GM19438 (cell line): ENCODE results near the gene GARNL3.

Experiments
- ATAC-seq: cut with Tn5 transposase; IDR thresholded peaks from one replicate; pipeline ENCODE4 v1.9.1; 2021; ENCODE audit warnings: low read depth; ENCODE audit not compliant: unreplicated experiment

Gene GARNL3, protein sequence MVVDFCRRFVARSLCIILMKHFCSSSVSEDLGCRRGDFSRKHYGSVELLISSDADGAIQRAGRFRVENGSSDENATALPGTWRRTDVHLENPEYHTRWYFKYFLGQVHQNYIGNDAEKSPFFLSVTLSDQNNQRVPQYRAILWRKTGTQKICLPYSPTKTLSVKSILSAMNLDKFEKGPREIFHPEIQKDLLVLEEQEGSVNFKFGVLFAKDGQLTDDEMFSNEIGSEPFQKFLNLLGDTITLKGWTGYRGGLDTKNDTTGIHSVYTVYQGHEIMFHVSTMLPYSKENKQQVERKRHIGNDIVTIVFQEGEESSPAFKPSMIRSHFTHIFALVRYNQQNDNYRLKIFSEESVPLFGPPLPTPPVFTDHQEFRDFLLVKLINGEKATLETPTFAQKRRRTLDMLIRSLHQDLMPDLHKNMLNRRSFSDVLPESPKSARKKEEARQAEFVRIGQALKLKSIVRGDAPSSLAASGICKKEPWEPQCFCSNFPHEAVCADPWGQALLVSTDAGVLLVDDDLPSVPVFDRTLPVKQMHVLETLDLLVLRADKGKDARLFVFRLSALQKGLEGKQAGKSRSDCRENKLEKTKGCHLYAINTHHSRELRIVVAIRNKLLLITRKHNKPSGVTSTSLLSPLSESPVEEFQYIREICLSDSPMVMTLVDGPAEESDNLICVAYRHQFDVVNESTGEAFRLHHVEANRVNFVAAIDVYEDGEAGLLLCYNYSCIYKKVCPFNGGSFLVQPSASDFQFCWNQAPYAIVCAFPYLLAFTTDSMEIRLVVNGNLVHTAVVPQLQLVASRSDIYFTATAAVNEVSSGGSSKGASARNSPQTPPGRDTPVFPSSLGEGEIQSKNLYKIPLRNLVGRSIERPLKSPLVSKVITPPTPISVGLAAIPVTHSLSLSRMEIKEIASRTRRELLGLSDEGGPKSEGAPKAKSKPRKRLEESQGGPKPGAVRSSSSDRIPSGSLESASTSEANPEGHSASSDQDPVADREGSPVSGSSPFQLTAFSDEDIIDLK

GRCh38 chr9:127264462-127265219 lies at the start of gene GARNL3:
Gene GARNL3 (plus strand): TSS chr9:127264774. CDS start chr9:127264878, 104 bp downstream.
- no peak for ATAC-seq

DNA sequence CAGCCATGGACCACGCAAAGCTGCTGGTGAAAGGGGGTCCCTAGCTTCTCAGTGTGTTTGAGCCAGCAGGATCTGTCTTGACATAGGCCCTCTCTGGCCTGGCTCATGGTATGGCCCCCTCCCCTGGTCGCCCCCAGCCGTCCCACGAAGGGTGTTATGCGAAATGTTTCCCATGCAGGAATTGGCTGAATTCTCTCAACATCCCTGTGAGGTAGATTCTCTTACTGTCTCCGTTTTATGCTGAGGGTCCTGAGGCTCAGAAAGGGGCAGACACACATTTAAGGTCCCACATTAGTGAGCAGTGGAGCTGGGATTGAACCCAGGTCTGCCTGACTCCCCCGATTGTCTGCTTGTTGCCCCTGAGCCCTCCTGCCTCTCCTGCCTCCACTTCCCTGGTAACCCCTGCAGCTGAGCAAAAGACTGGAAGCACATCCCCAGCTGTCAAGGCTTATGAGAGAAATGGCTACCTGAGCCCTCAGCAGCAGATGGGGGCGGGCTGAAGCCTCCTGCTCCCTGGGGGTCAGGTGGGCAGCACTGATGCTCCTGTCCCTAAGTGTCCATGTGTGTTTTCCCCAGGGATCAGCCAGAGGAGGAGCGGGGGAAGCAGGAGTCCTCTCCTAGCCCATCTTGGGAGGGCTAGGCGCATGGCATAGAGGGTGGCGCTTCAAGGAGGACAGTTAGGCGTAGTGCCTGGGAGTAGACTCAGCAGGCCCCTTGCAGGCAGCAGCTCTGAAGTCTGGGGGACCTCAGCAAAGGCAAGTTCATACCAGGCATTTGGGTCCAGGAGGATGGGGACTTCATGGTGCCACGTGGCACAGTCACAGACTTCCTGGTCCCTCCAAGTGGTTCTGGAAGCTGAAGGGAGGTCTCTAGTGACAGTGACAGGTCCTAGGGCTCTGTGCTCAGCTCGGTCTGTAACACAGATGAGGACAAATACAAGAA lies 49.0 kb upstream of the GARNL3 start:
- no peak for ATAC-seq

GRCh38 chr9:127216210-127216887 lies 48.2 kb upstream of the GARNL3 start:
- no peak for ATAC-seq

DNA sequence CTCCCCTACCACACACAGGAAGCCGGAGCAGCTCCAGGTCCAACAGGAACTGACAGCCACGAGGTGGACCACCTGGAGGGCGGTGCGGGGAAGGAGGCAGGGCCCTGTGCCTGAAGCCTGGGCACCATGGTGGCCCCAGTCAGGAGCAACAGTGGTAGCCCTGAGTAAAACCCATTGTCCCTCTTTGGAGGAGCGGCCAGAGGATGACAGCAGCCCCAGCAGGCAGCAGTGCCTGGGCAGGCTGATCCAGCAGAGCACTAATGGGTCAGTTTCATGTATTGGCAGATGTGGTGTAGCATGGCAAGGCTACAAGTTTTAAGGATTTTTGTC lies 47.7 kb upstream of the GARNL3 start:
- no peak for ATAC-seq

GRCh38 chr9:127218818-127219217 lies 45.8 kb upstream of the GARNL3 start:
- no peak for ATAC-seq

DNA sequence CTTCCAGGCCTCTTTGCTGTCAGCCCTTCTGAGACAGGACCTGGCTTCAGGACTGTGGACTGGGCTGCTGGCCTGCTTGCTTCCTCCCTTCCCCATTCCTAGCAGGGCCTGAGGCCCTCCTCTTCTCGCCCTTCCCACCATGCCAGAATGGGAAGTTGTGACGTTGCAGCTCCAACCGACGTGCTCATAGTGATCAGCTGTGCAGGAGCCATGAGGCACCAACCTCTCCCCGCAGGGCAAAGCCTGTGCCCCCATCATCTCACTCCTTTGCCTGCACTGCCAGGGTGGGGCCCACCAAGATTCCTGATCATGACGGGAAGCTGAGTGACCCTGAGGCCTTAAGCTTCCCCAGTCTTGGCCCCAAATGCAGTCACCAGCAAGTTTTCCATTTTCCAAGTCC lies 45.1 kb upstream of the GARNL3 start:
- ATAC-seq: no peak

- no peak for ATAC-seq
Measured at GRCh38 chr9:127221695-127222094, 42.9 kb upstream of the GARNL3 start.

DNA sequence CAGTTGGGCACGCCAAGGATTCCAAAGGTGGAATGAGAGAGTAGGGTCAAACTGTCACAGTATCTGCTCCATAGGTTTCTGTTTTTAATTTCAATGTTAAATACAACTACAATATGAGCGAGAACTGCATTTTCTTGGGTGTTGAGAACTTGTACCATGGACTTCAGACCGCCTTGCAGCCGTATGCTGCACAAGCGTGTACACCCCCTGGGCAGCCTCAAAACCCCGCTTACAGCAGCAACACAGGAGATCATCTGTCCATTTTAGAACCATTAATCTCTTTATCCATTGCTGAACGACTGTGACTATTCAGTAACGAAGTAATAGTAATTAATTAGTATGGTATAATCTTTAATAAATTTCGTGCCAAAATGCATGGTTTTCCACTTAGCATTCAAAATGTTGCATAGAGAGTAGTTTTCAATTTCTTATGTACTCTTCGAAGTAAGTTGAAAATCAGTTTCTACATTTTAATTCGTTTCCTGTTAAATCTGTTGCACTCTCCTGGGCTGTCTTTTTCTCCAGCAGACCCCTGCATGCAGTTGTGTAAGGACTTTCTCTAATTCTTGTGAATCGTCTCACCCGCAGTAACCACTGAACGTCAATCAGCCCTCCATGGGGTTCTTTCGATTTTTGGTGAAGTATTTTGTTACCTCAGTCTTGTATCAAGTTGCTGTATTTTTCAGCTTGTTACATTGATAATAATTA lies 42.0 kb upstream of the GARNL3 start:
- ATAC-seq: no peak

DNA sequence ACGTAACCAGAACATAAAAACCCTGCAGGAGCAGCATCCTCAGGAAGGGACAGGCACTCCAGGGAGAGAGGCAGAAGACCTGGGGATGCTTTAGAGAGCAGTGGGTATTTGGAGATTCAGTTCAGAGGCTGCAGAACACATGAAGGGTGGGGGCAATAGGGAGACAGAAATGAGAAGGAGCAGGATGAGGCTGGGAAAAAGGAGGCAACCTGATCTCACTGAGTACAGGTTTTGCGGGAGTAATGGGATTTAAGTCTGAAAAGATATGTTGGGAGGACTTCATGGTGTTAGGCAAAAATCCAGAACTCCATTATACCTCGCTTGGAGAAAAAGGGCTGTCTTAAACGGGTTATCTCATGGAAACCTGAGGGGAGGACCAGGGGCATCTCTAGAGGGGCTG lies 41.3 kb upstream of the GARNL3 start:
- no peak for ATAC-seq

GRCh38 chr9:127223810-127224177 lies 40.8 kb upstream of the GARNL3 start:
- ATAC-seq: no peak

DNA sequence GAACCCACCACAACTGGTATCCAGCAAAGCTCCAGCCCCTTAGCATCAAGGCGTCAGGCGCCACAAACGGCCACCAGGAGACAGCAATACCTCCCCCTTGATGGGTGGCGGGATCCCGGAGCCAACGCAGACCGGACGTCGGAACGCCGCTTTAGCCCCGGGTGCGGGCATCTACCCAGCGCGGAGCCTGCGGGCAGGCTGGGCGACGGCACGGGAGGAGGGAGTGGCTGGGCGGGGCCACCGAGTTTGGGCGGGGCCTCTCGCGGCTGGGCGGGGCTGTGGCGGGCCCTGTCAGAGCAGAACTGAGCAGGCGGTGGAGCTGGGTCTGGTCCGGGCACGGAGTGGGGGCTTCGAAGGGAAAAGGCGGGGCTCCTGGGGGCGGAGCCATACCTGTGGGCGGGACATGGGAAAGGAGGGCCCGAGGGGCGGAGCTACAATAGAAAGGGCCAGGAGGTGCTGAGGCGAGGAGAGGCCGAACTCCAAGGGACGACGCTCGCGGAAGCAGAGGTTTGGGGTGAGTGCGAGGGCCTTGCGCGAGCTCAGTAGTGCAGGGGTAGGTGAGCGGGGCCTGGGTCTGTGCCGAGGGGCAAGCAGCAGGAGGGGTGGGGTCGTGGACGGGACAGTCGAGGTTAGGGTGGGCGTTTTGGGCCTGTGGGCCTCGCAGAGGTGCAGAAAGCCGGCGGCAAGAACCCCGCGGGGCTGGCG lies 40.2 kb upstream of the GARNL3 start:
- ATAC-seq: peak; percentile 57

DNA sequence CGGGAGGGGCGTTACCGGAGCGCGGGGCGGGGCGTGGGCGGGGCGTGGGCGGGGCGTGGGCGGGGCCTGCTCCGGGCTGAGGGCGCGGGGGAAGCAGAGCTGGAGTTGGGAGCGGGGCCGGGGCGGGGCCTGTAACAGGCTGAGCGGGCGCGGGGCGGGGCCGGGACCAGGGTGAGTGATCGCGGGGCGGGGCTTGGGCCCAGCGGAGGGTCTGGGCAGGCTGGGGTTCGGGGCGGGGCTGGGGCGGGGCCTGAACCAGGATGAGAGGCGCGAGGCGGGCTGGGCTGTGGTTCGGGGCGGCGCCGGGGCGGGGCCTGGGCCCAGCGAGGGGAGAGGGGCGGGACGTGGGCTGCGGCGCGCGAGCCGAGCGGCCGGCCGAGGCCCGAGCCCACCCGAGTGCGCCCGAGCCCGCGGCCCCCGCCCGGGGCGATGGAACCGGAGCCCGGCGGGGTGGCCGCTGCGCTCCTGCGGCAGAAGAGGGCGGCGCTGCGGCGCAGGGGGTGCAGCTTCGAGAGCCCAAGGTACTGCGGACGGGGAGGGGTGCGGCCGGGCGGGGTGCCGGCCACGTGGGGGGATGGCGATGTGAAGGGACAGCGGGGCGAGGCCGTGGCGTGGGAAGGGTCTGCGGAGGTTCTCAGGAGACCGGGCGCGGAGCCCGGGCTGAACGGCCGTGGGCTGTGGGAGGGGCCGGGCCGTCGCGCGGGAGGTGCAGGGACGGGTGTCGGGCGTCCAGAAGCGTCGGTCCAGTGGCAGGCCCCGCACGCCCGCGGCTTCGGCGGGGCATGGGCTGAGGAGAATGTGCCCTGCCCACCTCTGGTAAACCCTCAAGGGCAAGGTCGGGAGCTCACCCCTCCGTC lies 39.5 kb upstream of the GARNL3 start:
- ATAC-seq: peak; percentile 51

DNA sequence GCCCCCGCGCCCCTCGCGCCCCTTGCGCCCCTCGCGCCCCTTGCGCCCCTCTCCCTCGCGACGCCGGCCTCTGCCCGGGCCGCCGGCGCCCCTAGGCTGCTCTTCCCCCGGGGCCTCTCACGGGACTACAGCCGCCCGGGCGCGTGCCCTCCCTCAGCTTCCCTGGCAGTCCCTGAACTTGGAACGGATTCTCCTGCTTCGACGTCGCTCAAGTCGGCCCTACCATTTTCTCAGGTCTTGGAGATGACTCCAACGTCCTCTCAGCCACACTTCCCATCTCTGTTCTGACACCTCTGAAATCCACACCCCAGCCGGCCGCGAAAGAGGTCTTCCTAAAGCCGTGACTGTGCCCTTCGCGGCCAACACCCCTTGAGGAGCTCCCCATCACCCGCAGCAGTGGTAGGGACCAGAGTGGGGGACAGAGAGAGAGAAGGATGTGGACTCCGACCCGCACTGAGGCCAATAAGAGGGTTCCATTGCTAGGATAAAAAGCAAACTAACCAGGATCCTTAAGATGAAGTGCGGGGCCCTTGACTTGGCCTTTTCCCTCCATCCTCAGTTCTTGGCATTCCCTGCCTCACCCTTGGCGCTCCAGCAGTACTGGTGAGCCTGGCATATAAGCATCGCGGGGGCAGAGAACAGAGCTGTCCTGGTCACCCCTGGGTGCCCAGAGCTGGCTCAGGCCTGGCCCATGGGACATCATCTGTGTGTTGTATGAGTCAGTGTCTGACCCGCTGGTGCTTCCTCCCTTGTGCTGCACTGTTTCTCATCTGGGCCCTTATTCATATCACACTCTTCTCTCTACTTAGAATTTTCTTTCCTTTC lies 38.6 kb upstream of the GARNL3 start:
- ATAC-seq: no peak

GRCh38 chr9:127229691-127230417 lies 34.7 kb upstream of the GARNL3 start:
- ATAC-seq: no peak

DNA sequence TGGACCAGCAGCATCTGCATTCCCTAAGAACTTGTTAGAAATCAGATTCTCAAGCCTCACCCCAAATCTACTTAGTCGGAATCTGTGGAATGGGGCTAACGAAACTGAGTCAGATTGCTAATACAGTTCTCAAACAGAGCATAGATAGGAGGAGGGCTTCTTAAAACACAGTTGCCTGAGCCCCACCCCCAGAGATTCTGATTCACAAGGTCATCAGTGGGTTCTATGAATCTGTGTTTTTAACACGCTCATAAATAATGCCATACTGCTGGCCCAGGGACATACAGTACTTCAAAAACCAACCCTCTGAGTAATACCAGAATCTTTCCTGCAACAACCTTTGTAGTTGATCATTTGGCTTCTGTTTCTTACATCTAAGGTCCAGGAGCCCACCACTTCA lies 32.9 kb upstream of the GARNL3 start:
- no peak for ATAC-seq
